Measurements from ENCODE around the gene IGSF11.

DNA sequence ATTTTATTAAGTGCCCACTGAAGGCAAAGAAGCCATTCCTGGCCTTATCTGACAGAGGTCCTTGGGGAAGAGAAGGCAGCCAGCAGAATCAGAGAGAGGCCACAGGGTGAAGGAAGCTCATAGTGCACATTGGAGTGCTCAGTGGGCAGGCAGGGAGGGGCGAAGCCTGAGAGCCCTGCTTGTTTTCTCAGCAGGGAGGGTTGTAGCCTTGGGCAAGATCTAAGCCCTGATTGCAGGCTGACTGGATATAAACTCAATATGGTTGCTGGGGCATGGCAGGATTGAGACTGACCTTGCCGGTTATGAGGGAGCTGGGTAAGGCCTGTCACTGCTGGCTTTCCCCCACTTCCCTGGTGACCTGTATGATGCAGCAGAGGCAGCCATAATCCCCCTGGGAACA, 7.5 kb upstream of the IGSF11 start:
- TF ChIP-seq, protein P1, sequence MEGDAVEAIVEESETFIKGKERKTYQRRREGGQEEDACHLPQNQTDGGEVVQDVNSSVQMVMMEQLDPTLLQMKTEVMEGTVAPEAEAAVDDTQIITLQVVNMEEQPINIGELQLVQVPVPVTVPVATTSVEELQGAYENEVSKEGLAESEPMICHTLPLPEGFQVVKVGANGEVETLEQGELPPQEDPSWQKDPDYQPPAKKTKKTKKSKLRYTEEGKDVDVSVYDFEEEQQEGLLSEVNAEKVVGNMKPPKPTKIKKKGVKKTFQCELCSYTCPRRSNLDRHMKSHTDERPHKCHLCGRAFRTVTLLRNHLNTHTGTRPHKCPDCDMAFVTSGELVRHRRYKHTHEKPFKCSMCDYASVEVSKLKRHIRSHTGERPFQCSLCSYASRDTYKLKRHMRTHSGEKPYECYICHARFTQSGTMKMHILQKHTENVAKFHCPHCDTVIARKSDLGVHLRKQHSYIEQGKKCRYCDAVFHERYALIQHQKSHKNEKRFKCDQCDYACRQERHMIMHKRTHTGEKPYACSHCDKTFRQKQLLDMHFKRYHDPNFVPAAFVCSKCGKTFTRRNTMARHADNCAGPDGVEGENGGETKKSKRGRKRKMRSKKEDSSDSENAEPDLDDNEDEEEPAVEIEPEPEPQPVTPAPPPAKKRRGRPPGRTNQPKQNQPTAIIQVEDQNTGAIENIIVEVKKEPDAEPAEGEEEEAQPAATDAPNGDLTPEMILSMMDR (optimal IDR thresholded peaks at IDR 0.05 in 1 of 3, IDR thresholded peaks at IDR 0.05 in 1 of 3, conservative IDR thresholded peaks at IDR 0.05 in 1 of 3; ENCODE audit: extremely low read depth in 1 of 3, insufficient read depth in 2 of 3, low read length in 3 of 3): no peak
- no peak for TF ChIP-seq EZH2 (IDR thresholded peaks at IDR 0.05; ENCODE audit: low read length)
